ENCODE measurements around the gene RFFL. TPM values are rescaled to one million over a fixed set of nuclear protein-coding genes. Genes with fewer than 3 reads are reported as not detected.
A peak's percentile ranks its signal among the peaks of the same experiment; 100 is the strongest.

Gene RFFL
- polyA plus RNA-seq, 1 experiment: 10.6 TPM

DNA sequence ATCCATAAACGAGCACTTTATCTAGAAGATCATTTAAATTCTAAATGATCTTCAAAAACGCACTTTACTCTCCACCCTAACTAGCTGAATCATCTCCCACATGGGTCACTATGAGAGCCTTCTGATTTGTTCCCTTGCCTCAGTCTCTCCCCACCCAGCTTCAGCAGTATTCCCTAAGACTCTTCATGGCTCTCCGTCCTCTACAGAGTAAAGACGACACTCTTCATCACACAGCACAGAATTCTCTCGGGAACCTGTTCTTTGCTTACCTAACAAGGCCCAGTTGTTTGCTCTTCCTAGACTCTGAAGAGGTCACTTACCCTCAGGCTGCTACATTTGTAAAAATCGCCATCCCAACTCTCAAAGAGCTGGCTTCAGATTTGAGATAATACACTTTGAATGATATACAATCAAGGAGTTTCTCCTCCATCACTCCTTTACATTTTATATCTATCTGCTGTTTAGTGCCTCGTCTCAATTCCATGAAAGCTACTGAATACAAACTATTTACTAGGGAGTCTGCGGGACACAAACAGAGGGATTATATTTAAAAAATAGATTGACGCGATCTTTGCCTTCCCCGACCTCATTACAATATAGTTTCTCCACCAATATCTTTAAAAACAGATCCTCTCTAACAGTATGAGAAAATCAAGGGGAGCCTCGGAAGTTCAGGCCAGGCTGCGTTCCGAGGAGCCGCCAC is 83.7 kb downstream of the RFFL start:
- ChIA-PET POLR2A (no interaction called here), CTCF (interaction anchor here (0.7 to 2.7 kb wide), 4 partner anchors 110 to 559 kb away, joined by 3 to 11 read pairs (median 4); partner anchors contain the start of gene RAD51D)
- no peaks in the 10 kb centered on the region for H3K36me3 ChIP-seq (ENCODE audit: control insufficient read depth, insufficient read depth, low read length)
- TF ChIP-seq, protein P1, sequence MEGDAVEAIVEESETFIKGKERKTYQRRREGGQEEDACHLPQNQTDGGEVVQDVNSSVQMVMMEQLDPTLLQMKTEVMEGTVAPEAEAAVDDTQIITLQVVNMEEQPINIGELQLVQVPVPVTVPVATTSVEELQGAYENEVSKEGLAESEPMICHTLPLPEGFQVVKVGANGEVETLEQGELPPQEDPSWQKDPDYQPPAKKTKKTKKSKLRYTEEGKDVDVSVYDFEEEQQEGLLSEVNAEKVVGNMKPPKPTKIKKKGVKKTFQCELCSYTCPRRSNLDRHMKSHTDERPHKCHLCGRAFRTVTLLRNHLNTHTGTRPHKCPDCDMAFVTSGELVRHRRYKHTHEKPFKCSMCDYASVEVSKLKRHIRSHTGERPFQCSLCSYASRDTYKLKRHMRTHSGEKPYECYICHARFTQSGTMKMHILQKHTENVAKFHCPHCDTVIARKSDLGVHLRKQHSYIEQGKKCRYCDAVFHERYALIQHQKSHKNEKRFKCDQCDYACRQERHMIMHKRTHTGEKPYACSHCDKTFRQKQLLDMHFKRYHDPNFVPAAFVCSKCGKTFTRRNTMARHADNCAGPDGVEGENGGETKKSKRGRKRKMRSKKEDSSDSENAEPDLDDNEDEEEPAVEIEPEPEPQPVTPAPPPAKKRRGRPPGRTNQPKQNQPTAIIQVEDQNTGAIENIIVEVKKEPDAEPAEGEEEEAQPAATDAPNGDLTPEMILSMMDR (IDR thresholded peaks at IDR 0.05; ENCODE audit: insufficient read depth, low read depth, low read length): no peak
- H3K4me3 ChIP-seq (ENCODE audit: low read depth, low read length): peak overlapping the region; percentile 79
- DNase-seq (ENCODE audit: low read depth): no peak
- H3K27me3 ChIP-seq (ENCODE audit: control insufficient read depth, insufficient read depth, low read length): no peaks in the 10 kb centered on the region

DNA sequence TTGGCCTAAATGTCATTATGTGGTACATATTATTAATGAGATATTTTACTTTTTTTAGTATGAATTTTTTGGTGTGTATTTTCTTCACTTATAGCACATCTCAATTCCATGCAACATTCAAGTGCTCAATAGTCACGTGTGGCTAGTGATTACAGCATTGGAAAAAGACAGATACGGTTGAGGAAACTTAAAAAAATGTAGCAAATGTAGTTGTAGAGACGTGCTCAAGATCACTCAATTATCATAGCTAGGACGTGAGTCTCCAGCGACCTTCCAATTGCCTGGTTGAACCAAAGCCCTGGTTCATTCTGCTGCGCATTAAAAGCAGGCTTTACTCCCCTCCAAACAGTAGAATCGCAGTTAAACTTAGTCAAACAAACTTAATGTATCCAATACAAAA is 84.4 kb downstream of the RFFL start:
- ChIA-PET POLR2A (no interaction called here), CTCF (no interaction called here)
- H3K4me3 ChIP-seq (ENCODE audit: low read depth, low read length): no peak overlapping the region
- DNase-seq (ENCODE audit: low read depth): no peak
- no peaks in the 10 kb centered on the region for H3K36me3 ChIP-seq (ENCODE audit: control insufficient read depth, insufficient read depth, low read length)
- TF ChIP-seq, protein P1 (IDR thresholded peaks at IDR 0.05; ENCODE audit: insufficient read depth, low read depth, low read length): no peak
- H3K27me3 ChIP-seq (ENCODE audit: control insufficient read depth, insufficient read depth, low read length): no peaks in the 10 kb centered on the region

DNA sequence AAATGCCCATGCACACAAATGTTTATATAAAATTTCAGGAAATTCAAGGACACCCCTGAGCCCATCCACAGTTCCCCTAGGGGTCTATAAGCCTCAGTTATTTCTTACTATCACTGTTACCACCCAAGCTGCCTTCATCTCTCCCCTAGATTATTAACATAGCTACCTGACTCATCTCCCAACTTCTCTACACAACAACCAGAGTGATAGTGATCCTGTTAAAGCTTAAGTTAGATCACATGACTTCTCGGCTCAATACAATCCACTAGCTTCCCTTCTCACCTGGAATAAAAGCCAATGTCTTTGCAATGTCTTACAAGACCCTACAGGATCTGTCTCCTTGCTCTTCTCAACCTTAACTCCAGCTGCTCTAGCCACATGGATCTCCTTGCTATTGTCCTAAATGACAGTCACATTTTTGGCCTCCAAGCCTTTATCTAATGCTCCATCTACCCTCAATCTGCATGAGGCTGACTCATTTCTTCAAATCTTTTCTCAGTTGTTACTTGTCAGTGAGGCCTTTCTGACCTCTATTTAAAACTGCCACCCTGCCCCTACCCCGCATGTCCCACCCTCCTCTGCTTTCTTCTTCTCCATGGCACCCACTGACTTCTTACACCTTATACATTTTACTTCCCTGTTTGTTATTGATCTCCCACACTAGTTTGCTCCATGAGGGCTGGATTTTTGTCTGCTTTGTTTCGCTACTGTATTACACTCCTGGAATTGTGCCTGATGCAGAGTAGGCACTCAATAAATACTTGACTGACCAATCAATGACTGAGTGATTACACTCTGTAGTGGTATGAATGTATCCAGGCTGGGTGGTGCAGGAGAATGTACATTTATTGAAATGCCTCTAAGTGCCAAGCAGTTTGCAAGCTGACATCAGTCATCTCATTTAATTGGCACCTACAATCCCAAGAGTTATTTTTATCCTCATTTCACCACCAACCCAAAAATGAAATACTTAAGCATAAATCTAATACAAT is 88.4 kb downstream of the RFFL start:
- Histone ChIP-seq H3K27me3 (ENCODE audit: control insufficient read depth, insufficient read depth, low read length) (no peaks in the 10 kb centered on the region), H3K4me3 (ENCODE audit: low read depth, low read length) (no peak overlapping the region), H3K36me3 (ENCODE audit: control insufficient read depth, insufficient read depth, low read length) (no peaks in the 10 kb centered on the region)
- TF ChIP-seq, protein P1 (IDR thresholded peaks at IDR 0.05; ENCODE audit: insufficient read depth, low read depth, low read length): no peak
- DNase-seq (ENCODE audit: low read depth): no peak
- ChIA-PET POLR2A (no interaction called here), CTCF (interaction anchor here (1.9 kb wide), 1 partner anchor 10 kb away, joined by 7 read pairs; no protein-coding TSS in a partner anchor)

DNA sequence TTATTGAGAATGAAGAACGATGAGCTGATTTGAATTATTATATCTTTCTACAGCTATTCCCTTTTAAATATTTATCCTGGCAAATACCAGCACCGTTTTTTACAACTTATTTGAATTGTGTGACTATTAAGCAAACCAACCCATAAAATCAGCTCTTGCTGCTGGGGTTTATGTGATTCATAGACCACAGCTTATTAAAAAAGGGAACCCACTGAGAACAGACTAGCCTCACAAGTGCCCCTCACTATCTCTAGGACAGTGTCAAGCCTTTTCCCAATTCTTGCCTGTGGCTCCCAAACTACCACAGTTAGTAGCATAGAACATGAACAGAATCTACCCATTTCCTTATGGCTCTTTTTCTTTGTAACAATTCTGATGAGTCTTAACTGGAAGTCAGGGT is 89.3 kb downstream of the RFFL start:
- TF ChIP-seq, protein P1 (IDR thresholded peaks at IDR 0.05; ENCODE audit: insufficient read depth, low read depth, low read length): no peak
- no peak overlapping the region for H3K4me3 ChIP-seq (ENCODE audit: low read depth, low read length)
- no peaks in the 10 kb centered on the region for H3K27me3 ChIP-seq (ENCODE audit: control insufficient read depth, insufficient read depth, low read length)
- ChIA-PET POLR2A (no interaction called here), CTCF (interaction anchor here (0.7 to 1.9 kb wide), 2 partner anchors 9 to 146 kb away, joined by 3 to 7 read pairs; partner anchors contain the start of gene RAD51D)
- H3K36me3 ChIP-seq (ENCODE audit: control insufficient read depth, insufficient read depth, low read length): no peaks in the 10 kb centered on the region
- DNase-seq (ENCODE audit: low read depth): no peak

Measured in BJ (cell line).